GM19395 (cell line): ENCODE measurements around the gene SYTL3.
A peak's percentile ranks its signal among the peaks of the same experiment; 100 is the strongest.
"Not testable (repeated sequence)": the region's sequence is repeated elsewhere in the genome, so short reads cannot be mapped to it uniquely, and the experiment has no call there.

ENCODE experiments used
- ATAC-seq: cut with Tn5 transposase; IDR thresholded peaks from one replicate; pipeline ENCODE4 v1.9.1; 2021; ENCODE audit warnings: mild to moderate bottlenecking, moderate library complexity; ENCODE audit not compliant: unreplicated experiment

The SYTL3 gene

GRCh38 chr6:158686791-158687381 is 37.0 kb downstream of the SYTL3 start:
- peak; percentile 87 for ATAC-seq

DNA sequence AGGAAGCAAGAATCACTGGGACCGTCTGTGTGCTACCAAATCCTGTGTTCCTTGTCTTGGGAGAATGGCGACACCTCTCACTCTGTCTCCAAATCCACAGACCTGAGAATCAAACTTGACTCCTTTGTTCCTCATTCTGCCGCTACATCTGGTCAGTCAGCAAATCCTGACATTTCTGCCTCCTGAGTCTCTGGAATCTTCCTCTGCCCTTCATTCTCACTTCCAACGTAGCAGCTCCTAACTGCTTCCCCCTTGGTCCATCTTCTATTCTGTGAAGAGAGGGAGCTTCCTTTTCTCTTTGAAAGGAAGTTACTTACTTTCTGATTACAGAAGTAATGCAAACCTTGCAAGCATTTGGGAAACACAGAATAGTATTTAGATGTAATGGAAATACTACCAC is 37.7 kb downstream of the SYTL3 start:
- ATAC-seq: no peak

DNA sequence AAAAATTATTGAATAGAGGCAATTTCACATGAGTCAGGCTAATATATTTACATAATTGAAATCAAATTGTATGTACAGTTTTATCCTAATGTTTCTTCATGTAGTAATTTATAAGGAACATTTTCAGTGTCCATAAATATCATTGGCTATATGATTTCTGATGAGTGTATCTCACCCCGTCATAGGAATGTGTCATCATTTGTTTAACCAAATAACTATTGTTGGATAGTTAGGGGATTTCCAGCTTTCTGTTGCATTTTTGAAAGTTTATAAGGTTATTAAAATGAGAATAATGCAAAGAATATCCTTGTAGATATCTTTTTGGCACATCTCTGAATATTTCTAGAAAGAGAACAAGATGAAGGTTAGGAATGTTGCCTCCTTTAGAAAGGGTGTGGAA is 39.0 kb downstream of the SYTL3 start:
- ATAC-seq: no peak

DNA sequence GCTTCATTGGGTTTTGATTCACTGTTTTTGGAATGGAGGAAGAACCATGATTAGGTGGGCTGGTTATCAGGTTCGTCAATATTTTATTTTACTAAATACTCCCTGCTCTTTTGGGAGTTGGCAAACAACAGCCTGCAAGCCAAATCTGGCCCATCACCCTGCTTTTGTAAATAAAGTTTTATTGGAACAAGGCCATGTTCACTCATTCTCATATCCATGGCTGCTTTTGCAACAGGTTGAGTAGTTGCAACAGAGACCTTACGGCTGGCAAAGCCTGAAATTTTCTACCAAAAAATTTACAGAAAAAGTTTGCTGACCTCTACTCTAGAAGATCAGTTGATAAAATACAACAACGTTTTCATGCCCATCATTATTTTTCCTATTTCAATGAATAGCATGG is 45.1 kb downstream of the SYTL3 start:
- ATAC-seq: no peak

DNA sequence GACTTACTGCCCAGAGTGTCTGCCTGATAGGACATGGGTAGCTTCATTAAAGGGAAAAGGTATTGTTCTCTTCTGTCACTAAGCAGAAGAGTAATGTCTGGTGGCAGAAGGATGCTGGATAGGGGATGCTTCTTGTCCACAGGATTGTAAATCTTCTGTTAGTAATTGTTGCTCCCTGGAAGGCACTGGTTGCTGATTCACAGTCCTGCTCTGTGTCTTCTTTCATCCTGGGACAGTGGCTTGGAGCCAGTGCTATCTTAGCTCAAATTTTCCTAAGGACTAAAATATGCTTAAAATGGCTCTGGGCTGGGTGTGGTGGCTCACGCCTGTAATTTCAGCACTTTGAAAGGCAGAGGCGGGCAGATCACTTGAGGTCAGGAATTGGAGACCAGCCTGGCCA is 48.0 kb downstream of the SYTL3 start:
- no peak for ATAC-seq

DNA sequence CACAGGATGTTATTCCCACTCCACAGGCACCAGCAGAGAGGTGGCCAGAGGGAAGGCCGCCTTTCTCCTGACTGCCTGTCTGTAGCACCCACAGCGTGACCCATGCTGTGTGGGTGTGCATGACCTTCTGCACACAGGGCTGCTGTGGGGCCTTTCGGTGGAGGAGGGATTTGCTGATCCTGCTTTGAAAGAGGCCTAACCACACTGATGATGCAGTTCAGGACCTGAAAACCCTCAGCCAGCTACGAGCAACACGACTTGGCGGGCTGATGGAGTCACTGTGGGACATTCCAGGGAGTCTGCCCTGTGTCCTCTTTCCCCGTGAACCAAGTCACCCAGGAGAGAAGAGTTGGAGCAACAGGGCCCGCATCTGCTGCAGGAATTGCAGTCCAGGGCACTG is 49.1 kb downstream of the SYTL3 start:
- no peak for ATAC-seq

- not testable (repeated sequence) for ATAC-seq
Measured at GRCh38 chr6:158701268-158701667, 51.4 kb downstream of the SYTL3 start.

DNA sequence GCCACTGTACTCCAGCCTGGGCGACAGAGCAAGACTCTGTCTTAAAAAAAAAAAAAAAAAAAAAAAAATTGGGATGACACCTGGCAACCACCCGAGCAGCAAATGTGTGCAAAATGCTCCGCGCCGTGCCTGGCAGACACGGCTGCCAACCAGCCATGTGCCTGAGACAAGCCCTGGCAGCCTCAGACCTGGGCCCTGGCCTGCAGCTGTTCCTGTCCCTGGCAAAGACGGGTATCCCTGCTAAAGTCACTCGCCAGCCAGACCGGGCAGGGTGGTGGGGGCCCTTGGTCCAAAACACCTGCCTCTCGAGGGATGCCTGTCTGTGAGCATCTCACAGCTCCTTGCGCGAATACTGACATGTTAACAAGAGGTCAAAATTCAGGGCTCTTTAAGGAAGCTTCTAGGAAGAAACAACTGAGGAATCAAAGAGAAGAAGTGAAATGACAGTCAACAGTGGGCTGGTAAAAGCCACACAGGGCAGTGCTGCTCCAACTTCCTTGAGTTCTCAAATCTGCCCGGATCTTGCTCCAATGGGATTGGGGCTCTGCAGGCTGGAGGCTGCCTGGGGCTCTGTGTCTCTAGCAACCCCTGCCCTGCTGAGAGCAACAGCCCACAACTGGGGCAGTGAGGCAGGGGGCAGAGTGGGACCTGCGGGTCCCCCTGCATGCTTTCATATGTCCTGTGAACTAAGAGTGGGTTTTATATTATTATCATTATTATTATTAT is 53.4 kb downstream of the SYTL3 start:
- ATAC-seq: no peak

DNA sequence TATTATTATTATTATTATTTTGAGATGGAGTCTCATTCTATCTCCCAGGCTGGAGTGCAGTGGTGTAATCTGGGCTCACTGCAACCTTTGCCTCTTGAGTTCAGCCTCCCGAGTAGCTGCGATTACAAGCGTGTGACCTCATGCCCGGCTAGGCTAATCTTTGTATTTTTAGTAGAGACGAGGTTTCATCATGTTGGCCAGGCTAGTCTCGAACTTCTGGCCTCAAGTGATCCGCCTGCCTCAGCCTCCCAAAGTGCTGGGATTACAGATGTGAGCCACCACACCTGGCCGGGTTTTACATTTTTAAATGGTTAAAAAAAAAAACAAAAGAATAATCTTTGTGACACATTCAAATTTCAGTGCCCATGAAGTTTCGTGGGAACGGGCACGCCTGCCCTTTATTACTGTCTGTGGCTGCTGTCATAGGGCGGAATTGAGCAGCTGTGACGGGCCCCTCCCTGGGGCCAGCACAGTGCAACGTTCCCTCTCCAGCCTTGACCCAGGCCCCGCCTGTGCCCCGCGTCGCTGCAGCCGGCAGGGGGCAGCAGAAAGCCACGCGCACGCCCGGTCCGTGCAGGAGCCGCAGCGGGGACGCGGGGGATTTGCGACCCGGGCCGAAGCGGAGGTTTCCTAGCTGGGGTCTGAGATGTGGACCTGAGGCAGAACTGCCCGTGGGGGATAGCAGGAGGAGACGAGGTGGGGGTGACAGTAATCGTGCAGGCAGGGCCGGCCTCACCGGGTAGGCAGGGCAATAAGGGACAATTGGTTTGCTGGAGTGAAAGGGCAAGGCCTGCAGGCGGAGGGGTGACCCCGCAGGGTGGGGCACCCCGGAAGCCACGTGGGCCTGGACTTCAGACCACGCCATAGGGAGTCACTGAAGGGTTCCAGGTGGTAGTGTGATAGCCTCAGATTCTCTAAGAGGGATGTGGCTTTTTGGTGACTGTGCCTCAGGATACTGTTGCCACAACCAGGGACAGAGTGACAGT is 54.3 kb downstream of the SYTL3 start:
- ATAC-seq: peak; percentile 95

GRCh38 chr6:158705386-158706126 is 55.7 kb downstream of the SYTL3 start:
- ATAC-seq: no peak

DNA sequence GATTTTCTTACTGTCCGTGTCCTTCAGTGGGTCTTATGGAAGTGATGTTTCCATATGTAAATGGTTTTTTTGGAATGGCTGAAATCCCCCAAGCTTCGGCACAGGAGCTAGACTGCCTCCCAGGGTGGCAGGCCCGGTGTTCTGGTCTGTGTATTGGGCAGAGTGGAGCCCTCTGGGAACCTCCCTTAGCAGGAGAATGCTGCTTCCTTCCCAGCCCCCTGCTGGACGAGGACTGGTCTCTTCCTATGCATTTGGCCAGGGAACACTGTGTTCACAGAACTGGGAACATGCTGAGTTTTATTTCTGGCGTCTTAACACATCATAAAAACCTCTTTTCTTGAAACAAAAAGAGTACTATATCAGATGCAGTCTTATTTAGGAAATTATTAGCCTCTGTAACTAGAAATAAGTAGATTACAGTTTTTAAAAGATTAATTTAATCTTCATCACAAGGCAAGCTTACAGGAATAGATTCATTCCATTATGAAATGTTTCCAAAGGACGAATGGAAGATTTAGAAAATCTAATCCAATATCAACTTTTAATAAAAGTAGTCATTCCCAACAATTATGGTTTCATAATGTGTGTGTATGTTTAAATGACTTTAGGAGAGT is 56.6 kb downstream of the SYTL3 start:
- no peak for ATAC-seq

GRCh38 chr6:158707120-158707820 is 57.4 kb downstream of the SYTL3 start:
- ATAC-seq: no peak

DNA sequence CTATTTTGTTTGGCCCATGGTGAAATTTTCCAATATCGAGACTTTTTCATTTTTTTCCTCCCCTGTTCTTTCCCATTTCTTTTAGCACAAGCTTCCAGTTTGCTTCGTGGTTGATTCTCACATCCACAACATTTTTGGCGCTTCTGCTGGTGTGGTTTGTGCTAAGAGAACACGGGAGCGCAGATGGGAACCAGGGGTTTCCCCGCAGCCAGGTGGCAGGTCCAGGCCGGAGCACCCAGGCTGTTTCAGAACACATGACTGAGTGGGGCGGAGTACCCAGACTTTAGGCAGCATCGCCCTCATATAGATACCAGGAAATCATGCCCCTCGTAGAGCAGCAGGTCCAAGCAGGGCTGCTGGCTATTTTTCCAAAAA is 58.0 kb downstream of the SYTL3 start:
- no peak for ATAC-seq

GRCh38 chr6:158708239-158708638 is 58.4 kb downstream of the SYTL3 start:
- no peak for ATAC-seq

- no peak for ATAC-seq
Measured at GRCh38 chr6:158709809-158710208, 60.0 kb downstream of the SYTL3 start.

- ATAC-seq: no peak
Measured at GRCh38 chr6:158711264-158711663, 61.4 kb downstream of the SYTL3 start.

GRCh38 chr6:158713469-158713868 is 63.6 kb downstream of the SYTL3 start:
- ATAC-seq: no peak

- no peak for ATAC-seq
Measured at GRCh38 chr6:158714706-158715105, 64.9 kb downstream of the SYTL3 start.

DNA sequence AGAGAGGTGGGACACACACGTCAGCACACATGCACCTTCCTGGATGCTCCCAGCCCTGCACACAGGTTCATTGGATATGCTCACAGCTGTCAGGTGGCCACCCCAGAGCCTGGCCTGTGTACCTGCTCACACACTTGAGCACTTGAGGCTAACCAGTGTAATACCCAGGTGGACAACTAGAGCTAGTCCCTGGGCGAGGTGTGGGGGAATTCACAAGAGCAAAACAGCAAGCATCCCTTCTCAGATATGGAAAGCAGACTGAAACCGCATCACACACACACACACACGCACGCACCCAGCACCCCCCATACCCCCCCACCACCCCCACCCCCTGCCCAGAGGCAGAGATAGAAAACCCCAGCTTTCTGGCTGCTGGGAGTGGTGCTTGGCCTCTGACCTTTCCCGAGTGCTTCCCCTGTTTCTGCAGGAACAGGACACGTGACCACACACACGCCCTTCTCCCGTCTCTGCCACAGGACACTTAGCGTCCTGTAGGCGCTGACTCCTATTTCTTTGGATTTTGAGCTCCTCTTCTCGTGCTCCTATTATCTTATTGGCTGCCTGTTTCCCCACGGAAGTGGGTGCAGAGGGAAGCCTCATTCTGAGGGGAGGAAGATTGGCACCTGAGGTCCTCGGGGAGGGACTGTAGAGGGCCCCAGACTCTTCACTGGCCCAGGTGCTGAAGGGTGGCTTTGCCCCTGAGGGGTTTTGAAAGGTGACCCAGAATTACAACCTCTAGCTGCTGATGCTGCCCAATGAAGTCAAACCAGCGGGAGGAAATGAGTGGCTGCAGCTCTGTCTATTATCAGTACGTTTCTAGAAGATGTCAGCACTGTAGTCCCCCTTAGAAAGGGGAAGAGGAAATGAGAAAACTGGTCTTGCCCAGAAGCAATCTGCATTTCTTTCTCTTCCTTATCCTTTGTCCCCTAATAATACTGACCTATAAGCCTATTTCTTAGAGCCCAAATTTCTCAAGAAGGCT is 65.8 kb downstream of the SYTL3 start:
- peak; percentile 65 for ATAC-seq
